ENCODE measurements around the gene PKD1. TPM values are rescaled to one million over a fixed set of nuclear protein-coding genes. Genes with fewer than 3 reads are reported as not detected.

PKD1 gene
- total RNA-seq, 2 donors from 2014 or later, result 205 to 349 TPM

GRCh38 chr16:2161911-2162310, 26.2 kb upstream of the PKD1 start:
- Histone ChIP-seq H3K4me1 (replicated peaks) (peaks cover 16% of the 10 kb centered on the region), H3K9me3 (no peaks in the 10 kb centered on the region), H3K36me3 (no peaks in the 10 kb centered on the region), H3K4me3 (no peak overlapping the region), H3K27me3 (replicated peaks; ENCODE audit: insufficient read depth) (no peaks in the 10 kb centered on the region), H3K27ac (no peak overlapping the region)
- DNase-seq (ENCODE audit: low spot score), result no peak
- TF ChIP-seq POLR2A (IDR thresholded peaks at IDR 0.05), result no peak
- 94% methylated on average over 10 of the region's 10 CpGs for WGBS
- intact Hi-C loops (cut with DNase I), result no loop called here

GRCh38 chr16:2160915-2161551, 25.3 kb upstream of the PKD1 start:
- no peaks in the 10 kb centered on the region for H3K36me3 ChIP-seq
- H3K27ac ChIP-seq, result no peak overlapping the region
- TF ChIP-seq POLR2AphosphoS5 (IDR thresholded peaks at IDR 0.05) (no peak), CTCF (IDR thresholded peaks at IDR 0.05) (no peak), POLR2A (IDR thresholded peaks at IDR 0.05) (no peak)
- WGBS, result 68% methylated on average over 20 of the region's 20 CpGs
- intact Hi-C loops (cut with DNase I), result no loop called here
- H3K9me3 ChIP-seq, result no peaks in the 10 kb centered on the region
- H3K4me1 ChIP-seq (replicated peaks), result peaks cover 21% of the 10 kb centered on the region
- DNase-seq (ENCODE audit: low spot score), result no peak
- no peak overlapping the region for H3K4me3 ChIP-seq
- H3K27me3 ChIP-seq (replicated peaks; ENCODE audit: insufficient read depth), result no peaks in the 10 kb centered on the region

GRCh38 chr16:2159175-2159838, 23.6 kb upstream of the PKD1 start:
- WGBS, result 63% methylated on average over 24 of the region's 24 CpGs
- DNase-seq (ENCODE audit: low spot score), result no peak
- no peak overlapping the region for H3K27ac ChIP-seq
- no peak overlapping the region for H3K4me3 ChIP-seq
- no peaks in the 10 kb centered on the region for H3K36me3 ChIP-seq
- no peaks in the 10 kb centered on the region for H3K27me3 ChIP-seq (replicated peaks; ENCODE audit: insufficient read depth)
- TF ChIP-seq POLR2A (IDR thresholded peaks at IDR 0.05), result no peak
- TF ChIP-seq POLR2AphosphoS5 (IDR thresholded peaks at IDR 0.05), result no peak
- TF ChIP-seq CTCF (IDR thresholded peaks at IDR 0.05), result no peak
- H3K9me3 ChIP-seq, result no peaks in the 10 kb centered on the region
- peaks cover 21% of the 10 kb centered on the region for H3K4me1 ChIP-seq (replicated peaks)
- intact Hi-C loops (cut with DNase I), result loop anchor here (5.0 kb wide), 1 partner anchor 93 kb away; the partner anchor contains the start of gene ECI1

- H3K27ac ChIP-seq, result no peak overlapping the region
- no peak for DNase-seq (ENCODE audit: low spot score)
- WGBS, result 95% methylated on average over 15 of the region's 15 CpGs
- no peaks in the 10 kb centered on the region for H3K27me3 ChIP-seq (replicated peaks; ENCODE audit: insufficient read depth)
- intact Hi-C loops (cut with DNase I), result loop anchor here (5.0 kb wide), 1 partner anchor 94 kb away; the partner anchor contains the start of gene ECI1
- no peaks in the 10 kb centered on the region for H3K9me3 ChIP-seq
- no peak overlapping the region for H3K4me3 ChIP-seq
- H3K4me1 ChIP-seq (replicated peaks), result peaks cover 20% of the 10 kb centered on the region
- TF ChIP-seq POLR2A (IDR thresholded peaks at IDR 0.05) (no peak), POLR2AphosphoS5 (IDR thresholded peaks at IDR 0.05) (no peak), CTCF (IDR thresholded peaks at IDR 0.05) (no peak)
- H3K36me3 ChIP-seq, result no peaks in the 10 kb centered on the region
These were observed 22.6 kb upstream of the PKD1 start for GRCh38 chr16:2158262-2158638.

GRCh38 chr16:2157480-2158261, 22.0 kb upstream of the PKD1 start:
- Histone ChIP-seq H3K27ac (no peak overlapping the region), H3K4me3 (no peak overlapping the region), H3K4me1 (replicated peaks) (peaks cover 18% of the 10 kb centered on the region), H3K9me3 (no peaks in the 10 kb centered on the region), H3K36me3 (no peaks in the 10 kb centered on the region), H3K27me3 (replicated peaks; ENCODE audit: insufficient read depth) (no peaks in the 10 kb centered on the region)
- intact Hi-C loops (cut with DNase I), result loop anchor here (5.0 kb wide), 1 partner anchor 95 kb away; the partner anchor contains the start of gene ECI1
- 90% methylated on average over 19 of the region's 27 CpGs for WGBS
- no peak for TF ChIP-seq POLR2AphosphoS5 (IDR thresholded peaks at IDR 0.05)
- TF ChIP-seq CTCF (IDR thresholded peaks at IDR 0.05), result no peak
- TF ChIP-seq POLR2A (IDR thresholded peaks at IDR 0.05), result no peak
- DNase-seq (ENCODE audit: low spot score), result no peak
